BLaER1 treated with 17β-estradiol and CSF1 and Interleukin-3, amounts not matched to agents 10 nM and 100 nM (cell line): Measurements from ENCODE around the gene SAMD3.
"Not testable (repeated sequence)": the region's sequence is repeated elsewhere in the genome, so short reads cannot be mapped to it uniquely, and the experiment has no call there.

Experiments used
- H3K27ac ChIP-seq, 11 experiments: shearing (Covaris generic); formaldehyde crosslinking; 2 replicates each; pipeline ENCODE4 v1.8.1; 2022
- H3K27me3 ChIP-seq, 11 experiments: shearing (Covaris generic); formaldehyde crosslinking; 2 replicates each; pipeline ENCODE4 v1.8.1; 2022
- H3K36me3 ChIP-seq, 11 experiments: shearing (Covaris generic); formaldehyde crosslinking; 2 replicates each; pipeline ENCODE4 v1.8.1; 2022
- H3K4me1 ChIP-seq, 10 experiments: shearing (Covaris generic); formaldehyde crosslinking; 2 replicates each; pipeline ENCODE4 v1.8.1; 2022
- H3K4me2 ChIP-seq, 11 experiments: shearing (Covaris generic); formaldehyde crosslinking; 2 replicates each; pipeline ENCODE4 v1.8.1; 2022
- H3K4me3 ChIP-seq, 10 experiments: shearing (Covaris generic); formaldehyde crosslinking; 2 replicates each; pipeline ENCODE4 v1.8.1; 2022
- H3K9ac ChIP-seq, 11 experiments: shearing (Covaris generic); formaldehyde crosslinking; 2 replicates each; pipeline ENCODE4 v1.8.1; 2022
- H3K9me3 ChIP-seq, 11 experiments: shearing (Covaris generic); formaldehyde crosslinking; replicated peaks in 1 of 11; 2 replicates each; pipeline ENCODE4 v1.8.1; 2022
- H4K20me1 ChIP-seq, 11 experiments: shearing (Covaris generic); formaldehyde crosslinking; 2 replicates each; pipeline ENCODE4 v1.8.1; 2022
- Cebpa-rat ChIP-seq, 11 experiments: shearing (Covaris generic); IDR thresholded peaks; 2 replicates each; pipeline ENCODE4 v1.8.1; 2022

The SAMD3 gene

GRCh38 chr6:130118236-130118635 is 104.5 kb downstream of the SAMD3 start:
- peak overlapping the region in 4 of 11 experiments; percentile 5 to 37 (median 24); a peak in 7 of 22 replicates for H3K4me2 ChIP-seq
- H3K4me3 ChIP-seq, result no peak overlapping the region
- no peak for TF ChIP-seq Cebpa-rat (IDR thresholded peaks at IDR 0.05)
- H3K36me3 ChIP-seq, result peaks cover 12 to 31% (median 19%) of the 10 kb centered on the region in 11 experiments; a peak in 18 of 22 replicates
- H3K4me1 ChIP-seq, result peaks cover 8 to 46% (median 22%) of the 10 kb centered on the region in 10 experiments
- H3K27me3 ChIP-seq, result no peaks in the 10 kb centered on the region
- H3K9ac ChIP-seq, result no peak overlapping the region
- no peaks in the 10 kb centered on the region for H4K20me1 ChIP-seq
- no peak overlapping the region for H3K27ac ChIP-seq
- H3K9me3 ChIP-seq, result peaks cover 0 to 4% (median 0%) of the 10 kb centered on the region in 11 experiments; a peak in 1 of 22 replicates

- H4K20me1 ChIP-seq, H3K9me3 ChIP-seq, H3K27me3 ChIP-seq, H3K9ac ChIP-seq, H3K4me3 ChIP-seq, H3K27ac ChIP-seq: not testable (repeated sequence)
- Histone ChIP-seq H3K36me3 (peaks cover 9 to 29% (median 25%) of the 10 kb centered on the region in 11 experiments; a peak in 19 of 22 replicates), H3K4me1 (peaks cover 8 to 47% (median 22%) of the 10 kb centered on the region in 10 experiments), H3K4me2 (peak overlapping the region in 2 of 11 experiments; percentile 5 to 20; a peak in 2 of 22 replicates)
Measured at GRCh38 chr6:130117187-130117701, 105.5 kb downstream of the SAMD3 start.

- H3K36me3 ChIP-seq, result peaks cover 15 to 33% (median 27%) of the 10 kb centered on the region in 11 experiments
- peaks cover 0 to 4% (median 0%) of the 10 kb centered on the region in 11 experiments; a peak in 1 of 22 replicates for H3K9me3 ChIP-seq
- H3K9ac ChIP-seq, result no peak overlapping the region
- H3K4me1 ChIP-seq, result peaks cover 8 to 47% (median 22%) of the 10 kb centered on the region in 10 experiments
- 0 out of 22 replicates have a peak overlapping the region, but pooled peaks of 1 of the 11 experiments have one; percentile 5 for H3K4me2 ChIP-seq
- no peak for TF ChIP-seq Cebpa-rat (IDR thresholded peaks at IDR 0.05)
- no peak overlapping the region for H3K27ac ChIP-seq
- H3K27me3 ChIP-seq, result no peaks in the 10 kb centered on the region
- no peak overlapping the region for H3K4me3 ChIP-seq
- no peaks in the 10 kb centered on the region for H4K20me1 ChIP-seq
Measured at GRCh38 chr6:130116273-130116672, 106.5 kb downstream of the SAMD3 start.

GRCh38 chr6:130115036-130115435 is 107.7 kb downstream of the SAMD3 start:
- Histone ChIP-seq H4K20me1 (no peaks in the 10 kb centered on the region), H3K36me3 (peaks cover 15 to 33% (median 28%) of the 10 kb centered on the region in 11 experiments), H3K4me3 (no peak overlapping the region), H3K27ac (no peak overlapping the region), H3K4me1 (peaks cover 8 to 47% (median 22%) of the 10 kb centered on the region in 10 experiments), H3K27me3 (no peaks in the 10 kb centered on the region), H3K9ac (no peak overlapping the region), H3K4me2 (peak overlapping the region; percentile 35 to 79 (median 59); a peak in 21 of 22 replicates), H3K9me3 (peaks cover 0 to 6% (median 2%) of the 10 kb centered on the region in 11 experiments; a peak in 16 of 22 replicates)
- TF ChIP-seq Cebpa-rat (IDR thresholded peaks at IDR 0.05), result no peak

- TF ChIP-seq Cebpa-rat (IDR thresholded peaks at IDR 0.05), result no peak
- no peak overlapping the region for H3K9ac ChIP-seq
- H3K4me1 ChIP-seq, result peaks cover 8 to 43% (median 22%) of the 10 kb centered on the region in 10 experiments
Measured at GRCh38 chr6:130113201-130113710, 109.5 kb downstream of the SAMD3 start.

GRCh38 chr6:130111031-130111430 is 111.7 kb downstream of the SAMD3 start:
- no peak overlapping the region for H3K4me3 ChIP-seq
- H3K9me3 ChIP-seq, result peaks cover 5 to 15% (median 10%) of the 10 kb centered on the region in 11 experiments; a peak in 19 of 22 replicates
- no peak for TF ChIP-seq Cebpa-rat (IDR thresholded peaks at IDR 0.05)
- H3K36me3 ChIP-seq, result peaks cover 28 to 71% (median 53%) of the 10 kb centered on the region in 11 experiments
- no peak overlapping the region for H3K9ac ChIP-seq
- H3K4me2 ChIP-seq, result no peak overlapping the region
- peaks cover 8 to 29% (median 18%) of the 10 kb centered on the region in 10 experiments for H3K4me1 ChIP-seq
- no peaks in the 10 kb centered on the region for H3K27me3 ChIP-seq
- no peak overlapping the region for H3K27ac ChIP-seq
- no peaks in the 10 kb centered on the region for H4K20me1 ChIP-seq

More at GRCh38 chr6:130113201-130113710, 109.5 kb downstream of the SAMD3 start:
- Histone ChIP-seq H3K27ac (no peak overlapping the region), H3K36me3 (peaks cover 25 to 49% (median 40%) of the 10 kb centered on the region in 11 experiments), H3K4me2 (0 out of 22 replicates have a peak overlapping the region, but pooled peaks of 1 of the 11 experiments have one; percentile 65), H3K9me3 (peaks cover 5 to 19% (median 10%) of the 10 kb centered on the region in 11 experiments; a peak in 19 of 22 replicates), H3K27me3 (no peaks in the 10 kb centered on the region), H3K4me3 (no peak overlapping the region), H4K20me1 (no peaks in the 10 kb centered on the region)

- no peak for TF ChIP-seq Cebpa-rat (IDR thresholded peaks at IDR 0.05)
- Histone ChIP-seq H3K36me3 (peaks cover 47 to 95% (median 73%) of the 10 kb centered on the region in 11 experiments), H3K4me1 (no peaks in the 10 kb centered on the region), H3K4me3 (no peak overlapping the region), H3K4me2 (no peak overlapping the region), H3K27me3 (no peaks in the 10 kb centered on the region), H3K9ac (no peak overlapping the region), H3K27ac (no peak overlapping the region), H3K9me3 (peaks cover 5 to 15% (median 10%) of the 10 kb centered on the region in 11 experiments; a peak in 19 of 22 replicates), H4K20me1 (no peaks in the 10 kb centered on the region)
Measured at GRCh38 chr6:130107710-130108109, 115.0 kb downstream of the SAMD3 start.

- Histone ChIP-seq H3K27me3 (no peaks in the 10 kb centered on the region), H4K20me1 (no peaks in the 10 kb centered on the region), H3K9me3 (peaks cover 5 to 15% (median 10%) of the 10 kb centered on the region in 11 experiments; a peak in 19 of 22 replicates), H3K9ac (no peak overlapping the region), H3K4me2 (no peak overlapping the region), H3K4me3 (no peak overlapping the region), H3K36me3 (peaks cover 46 to 95% (median 76%) of the 10 kb centered on the region in 11 experiments), H3K4me1 (no peaks in the 10 kb centered on the region), H3K27ac (no peak overlapping the region)
- TF ChIP-seq Cebpa-rat (IDR thresholded peaks at IDR 0.05), result no peak
Measured at GRCh38 chr6:130105996-130106704, 116.6 kb downstream of the SAMD3 start.

GRCh38 chr6:130099119-130099518 is 123.6 kb downstream of the SAMD3 start:
- Histone ChIP-seq H3K27me3 (no peaks in the 10 kb centered on the region), H3K9me3 (no peaks in the 10 kb centered on the region), H3K4me1 (no peaks in the 10 kb centered on the region), H3K4me2 (no peak overlapping the region), H3K27ac (no peak overlapping the region), H3K9ac (no peak overlapping the region), H3K4me3 (no peak overlapping the region), H3K36me3 (peaks cover 72 to 98% (median 90%) of the 10 kb centered on the region in 11 experiments), H4K20me1 (no peaks in the 10 kb centered on the region)
- TF ChIP-seq Cebpa-rat (IDR thresholded peaks at IDR 0.05), result no peak
